GM12864 (cell line): Measurements from ENCODE around the gene KCNQ1.

Source experiments
- DNase-seq: peaks from one replicate; pipeline ENCODE4 v3.0.0-alpha.2; 2011; ENCODE audit warnings: low read depth
- H3K4me3 ChIP-seq: 2 replicates; pipeline ENCODE4 v1.5.1; 2011; ENCODE audit warnings: mild to moderate bottlenecking, low read depth, low read length, control low read depth
- CTCF ChIP-seq: IDR thresholded peaks from 2 replicates; pipeline ENCODE4 v1.5.1; 2011; ENCODE audit warnings: low read depth, mild to moderate bottlenecking, moderate library complexity, low read length, control low read depth, inconsistent platforms; ENCODE audit errors: missing control alignments

The KCNQ1 gene

GRCh38 chr11:2761131-2762030 is 316.6 kb downstream of the KCNQ1 start:
- no peak for DNase-seq
- H3K4me3 ChIP-seq, result no peak overlapping the region
- TF ChIP-seq CTCF, result no peak

- TF ChIP-seq CTCF, result no peak
- DNase-seq, result no peak
- H3K4me3 ChIP-seq, result no peak overlapping the region
These were observed 317.2 kb downstream of the KCNQ1 start for GRCh38 chr11:2762031-2762380.

- TF ChIP-seq CTCF, result no peak
- H3K4me3 ChIP-seq, result no peak overlapping the region
- DNase-seq, result no peak
These were observed 317.6 kb downstream of the KCNQ1 start for GRCh38 chr11:2762451-2762850.

- H3K4me3 ChIP-seq, result no peak overlapping the region
- TF ChIP-seq CTCF, result no peak
- DNase-seq, result no peak
These were observed 319.2 kb downstream of the KCNQ1 start for GRCh38 chr11:2763984-2764383.

GRCh38 chr11:2765491-2765890 is 320.7 kb downstream of the KCNQ1 start:
- no peak for DNase-seq
- H3K4me3 ChIP-seq, result no peak overlapping the region
- no peak for TF ChIP-seq CTCF

- no peak for TF ChIP-seq CTCF
- no peak for DNase-seq
- no peak overlapping the region for H3K4me3 ChIP-seq
These were observed 321.4 kb downstream of the KCNQ1 start for GRCh38 chr11:2766166-2766565.

GRCh38 chr11:2767071-2767470 is 322.3 kb downstream of the KCNQ1 start:
- DNase-seq, result no peak
- H3K4me3 ChIP-seq, result no peak overlapping the region
- TF ChIP-seq CTCF, result no peak
